Breast epithelium (tissue), 4 donors: ENCODE results near the gene RHBDF2. TPM values are rescaled to one million over a fixed set of nuclear protein-coding genes. Genes with fewer than 3 reads are reported as not detected.

Experiments
- DNase-seq, 2 donors: peaks; one replicate each; pipeline ENCODE4 v3.0.0-alpha.2; 2019; ENCODE audit warnings: low spot score in 2 of 2
- H3K27ac ChIP-seq, 2 donors: fragments of 200-600 bp; sonication (generic) in 1 of 2; one replicate each; pipeline ENCODE4 v1.5.1; 2016 to 2019; ENCODE audit warnings: mild to moderate bottlenecking in 1 of 2
- H3K27me3 ChIP-seq, 2 donors: fragments of 200-600 bp; sonication (generic) in 1 of 2; one replicate each; pipeline versions ENCODE4 v1.5.1 to v1.6.0; 2017 to 2019; ENCODE audit warnings: control low read depth in 1 of 2, mild to moderate bottlenecking in 1 of 2
- H3K36me3 ChIP-seq: fragments of 200-600 bp; one replicate; pipeline ENCODE4 v1.5.1; 2019
- H3K4me1 ChIP-seq, 2 donors: fragments of 200-600 bp; sonication (generic); one replicate each; pipeline ENCODE4 v1.5.1; 2016 to 2019; ENCODE audit warnings: control low read depth in 1 of 2
- H3K4me3 ChIP-seq, 3 donors: fragments of 200-600 bp; sonication (generic); 1 replicate in 2 of 3; 2 replicates in 1 of 3; pipeline ENCODE4 v1.5.1; 2016 to 2019; ENCODE audit warnings: mild to moderate bottlenecking in 3 of 3, moderate library complexity in 2 of 3
- H3K9me3 ChIP-seq, 2 donors: fragments of 200-600 bp; sonication (generic) in 1 of 2; one replicate each; pipeline ENCODE4 v1.5.1; 2016 to 2019; ENCODE audit warnings: control low read depth in 1 of 2
- POLR2A ChIP-seq: fragments of 450-650 bp; IDR thresholded peaks from one replicate; pipeline ENCODE4 v1.6.1; 2016; ENCODE audit warnings: antibody characterized with exemption, mild to moderate bottlenecking, moderate library complexity
- POLR2AphosphoS5 ChIP-seq, 3 donors: sonication (generic); formaldehyde crosslinking; IDR thresholded peaks; one replicate each; pipeline ENCODE4 v1.6.1; 2017; ENCODE audit warnings: antibody characterized with exemption in 3 of 3
- intact Hi-C: fragments of 100-400 bp; cut with DNase I; formaldehyde crosslinking; loops from one replicate; pipeline ENCODE4 v1.15.1; 2023; ENCODE audit warnings: low total_unique reads
- total RNA-seq, 3 donors: library from RNA; depleted of rRNA; stranded (reverse); fragments of >200 nt; gene quantifications; one replicate each; pipeline ENCODE4 v1.1.0, GENCODE V29; 2016
- TF ChIP-seq, protein P1 (sequence below), 3 donors: fragments of 450-650 bp; IDR thresholded peaks; one replicate each; pipeline ENCODE4 v1.5.1; 2016 to 2017; ENCODE audit warnings: antibody characterized with exemption in 3 of 3, mild to moderate bottlenecking in 3 of 3, moderate library complexity in 3 of 3

Gene RHBDF2
- total RNA-seq, 3 donors from 2014 or later: 13.4 to 35.5 (median 26.8) TPM

DNA sequence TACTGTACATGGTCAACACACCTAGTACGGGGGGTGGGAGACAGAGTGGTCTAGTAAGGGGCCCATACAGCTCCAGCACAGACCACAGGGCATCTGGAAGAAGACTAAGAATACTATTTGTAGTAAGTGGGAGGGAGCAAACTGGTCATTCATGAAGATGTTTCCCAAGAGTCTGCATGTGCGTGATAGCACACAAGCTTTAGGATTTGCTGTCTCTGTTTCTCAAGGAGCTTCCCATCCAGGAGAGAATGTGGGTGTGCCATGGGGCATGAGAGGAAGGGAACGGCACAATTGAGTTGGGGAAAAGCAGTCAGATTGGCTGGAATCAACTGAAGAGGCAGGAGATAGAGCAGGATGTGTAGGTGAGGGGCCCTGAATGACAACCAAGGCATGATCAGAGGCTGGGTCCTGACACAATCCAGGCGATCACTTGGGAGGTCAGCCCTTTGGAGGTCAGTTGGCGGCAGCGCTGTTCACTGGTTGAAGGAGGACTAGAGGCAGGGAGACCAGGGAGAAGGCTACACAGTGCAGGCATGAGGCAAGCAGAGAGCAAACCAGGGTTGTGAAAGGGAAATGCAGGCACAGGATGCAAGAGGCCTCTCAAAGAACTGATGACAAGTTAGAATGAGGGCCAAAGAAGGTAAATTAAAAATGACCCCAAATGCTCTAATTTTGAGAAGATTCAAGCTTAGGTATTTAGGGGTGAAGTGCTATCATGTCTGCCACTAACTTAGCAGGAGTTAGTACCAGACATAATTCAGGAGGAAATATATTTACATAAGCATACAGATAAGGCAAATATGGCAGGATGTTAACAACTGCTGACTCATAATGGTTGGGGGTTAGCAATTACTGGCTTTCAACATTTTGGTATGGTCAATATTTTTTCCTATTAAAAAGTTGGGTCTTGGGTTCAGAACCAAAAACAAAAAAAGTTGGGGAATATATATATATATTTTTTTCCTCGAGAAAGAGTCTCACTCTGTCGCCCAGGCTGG, 58.6 kb downstream of the RHBDF2 start:
- Histone ChIP-seq H3K27ac (no peak overlapping the region), H3K27me3 (no peaks in the 10 kb centered on the region), H3K36me3 (no peaks in the 10 kb centered on the region), H3K9me3 (no peaks in the 10 kb centered on the region), H3K4me3 (no peak overlapping the region), H3K4me1 (peaks cover 0 to 7% of the 10 kb centered on the region in 2 donors)
- DNase-seq: no peak
- TF ChIP-seq POLR2AphosphoS5 (IDR thresholded peaks at IDR 0.05) (no peak), POLR2A (no peak)
- TF ChIP-seq, protein P1, sequence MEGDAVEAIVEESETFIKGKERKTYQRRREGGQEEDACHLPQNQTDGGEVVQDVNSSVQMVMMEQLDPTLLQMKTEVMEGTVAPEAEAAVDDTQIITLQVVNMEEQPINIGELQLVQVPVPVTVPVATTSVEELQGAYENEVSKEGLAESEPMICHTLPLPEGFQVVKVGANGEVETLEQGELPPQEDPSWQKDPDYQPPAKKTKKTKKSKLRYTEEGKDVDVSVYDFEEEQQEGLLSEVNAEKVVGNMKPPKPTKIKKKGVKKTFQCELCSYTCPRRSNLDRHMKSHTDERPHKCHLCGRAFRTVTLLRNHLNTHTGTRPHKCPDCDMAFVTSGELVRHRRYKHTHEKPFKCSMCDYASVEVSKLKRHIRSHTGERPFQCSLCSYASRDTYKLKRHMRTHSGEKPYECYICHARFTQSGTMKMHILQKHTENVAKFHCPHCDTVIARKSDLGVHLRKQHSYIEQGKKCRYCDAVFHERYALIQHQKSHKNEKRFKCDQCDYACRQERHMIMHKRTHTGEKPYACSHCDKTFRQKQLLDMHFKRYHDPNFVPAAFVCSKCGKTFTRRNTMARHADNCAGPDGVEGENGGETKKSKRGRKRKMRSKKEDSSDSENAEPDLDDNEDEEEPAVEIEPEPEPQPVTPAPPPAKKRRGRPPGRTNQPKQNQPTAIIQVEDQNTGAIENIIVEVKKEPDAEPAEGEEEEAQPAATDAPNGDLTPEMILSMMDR (IDR thresholded peaks at IDR 0.05): no peak
- intact Hi-C loops: no loop called here

GRCh38 chr17:76441686-76442340, 59.4 kb downstream of the RHBDF2 start:
- Histone ChIP-seq H3K27me3 (no peaks in the 10 kb centered on the region), H3K27ac (no peak overlapping the region), H3K4me3 (no peak overlapping the region), H3K9me3 (no peaks in the 10 kb centered on the region), H3K36me3 (no peaks in the 10 kb centered on the region), H3K4me1 (peaks cover 0 to 7% of the 10 kb centered on the region in 2 donors)
- intact Hi-C loops: no loop called here
- TF ChIP-seq POLR2A (no peak), POLR2AphosphoS5 (IDR thresholded peaks at IDR 0.05) (no peak)
- TF ChIP-seq, protein P1 (IDR thresholded peaks at IDR 0.05): no peak
- no peak for DNase-seq

DNA sequence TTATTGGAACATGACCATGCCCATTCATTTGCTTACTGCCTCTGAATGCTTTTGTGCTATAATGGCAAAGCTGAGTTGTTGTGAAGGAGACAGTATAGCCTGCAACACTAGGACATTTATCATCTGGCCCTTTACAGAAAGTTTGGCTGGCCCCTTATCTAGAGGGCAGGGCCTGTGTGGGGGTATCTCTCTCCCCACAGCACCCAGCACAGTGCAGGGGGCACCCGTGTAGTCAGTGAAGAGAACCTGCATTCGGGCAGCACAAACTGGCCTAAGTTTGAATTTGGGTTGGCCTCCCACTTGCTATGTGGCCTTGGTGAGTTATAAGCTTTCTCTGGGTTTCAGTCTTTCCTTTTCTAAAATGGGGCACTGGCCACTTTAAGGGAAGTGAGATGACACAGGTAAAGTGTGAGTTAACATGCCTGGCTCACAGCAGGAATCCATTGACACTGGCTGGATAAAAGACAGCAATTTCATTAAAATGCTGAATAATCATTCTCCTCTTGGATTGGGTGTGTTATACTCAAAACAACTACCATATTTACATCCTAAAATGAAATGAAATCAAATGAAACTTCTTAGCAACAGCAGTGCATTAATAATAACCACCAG, 60.4 kb downstream of the RHBDF2 start:
- no peaks in the 10 kb centered on the region for H3K36me3 ChIP-seq
- H3K4me3 ChIP-seq: no peak overlapping the region
- no peaks in the 10 kb centered on the region for H3K27me3 ChIP-seq
- H3K27ac ChIP-seq: no peak overlapping the region
- H3K9me3 ChIP-seq: no peaks in the 10 kb centered on the region
- no peak for TF ChIP-seq POLR2AphosphoS5 (IDR thresholded peaks at IDR 0.05)
- TF ChIP-seq, protein P1 (IDR thresholded peaks at IDR 0.05): no peak
- no peak for TF ChIP-seq POLR2A
- intact Hi-C loops: no loop called here
- DNase-seq: no peak
- H3K4me1 ChIP-seq: peaks cover 0 to 7% of the 10 kb centered on the region in 2 donors

- no peaks in the 10 kb centered on the region for H3K9me3 ChIP-seq
- intact Hi-C loops: no loop called here
- H3K4me3 ChIP-seq: no peak overlapping the region
- H3K4me1 ChIP-seq: peaks cover 0 to 7% of the 10 kb centered on the region in 2 donors
- no peak for TF ChIP-seq POLR2A
- TF ChIP-seq, protein P1 (IDR thresholded peaks at IDR 0.05): no peak
- TF ChIP-seq POLR2AphosphoS5 (IDR thresholded peaks at IDR 0.05): no peak
- H3K27me3 ChIP-seq: no peaks in the 10 kb centered on the region
- H3K36me3 ChIP-seq: no peaks in the 10 kb centered on the region
- H3K27ac ChIP-seq: no peak overlapping the region
- no peak for DNase-seq
Observed at GRCh38 chr17:76439314-76439928, 61.8 kb downstream of the RHBDF2 start.
